ENCODE results near the gene PHIP.

Gene PHIP

GRCh38 chr6:79070206-79070825, 7.7 kb downstream of the PHIP start:
- H3K4me3 ChIP-seq (ENCODE audit: low read length), result no peak overlapping the region
- DNase-seq (ENCODE audit: low read depth), result no peak
- no peak for TF ChIP-seq CTCF (conservative IDR thresholded peaks at IDR 0.05; ENCODE audit: low read length)

GRCh38 chr6:79066828-79067227, 11.2 kb downstream of the PHIP start:
- TF ChIP-seq CTCF (conservative IDR thresholded peaks at IDR 0.05; ENCODE audit: low read length), result no peak
- no peak overlapping the region for H3K4me3 ChIP-seq (ENCODE audit: low read length)
- no peak for DNase-seq (ENCODE audit: low read depth)

- H3K4me3 ChIP-seq (ENCODE audit: low read length), result no peak overlapping the region
- no peak for TF ChIP-seq CTCF (conservative IDR thresholded peaks at IDR 0.05; ENCODE audit: low read length)
- DNase-seq (ENCODE audit: low read depth), result no peak
Measured at GRCh38 chr6:79066330-79066729, 11.7 kb downstream of the PHIP start.

- TF ChIP-seq CTCF (conservative IDR thresholded peaks at IDR 0.05; ENCODE audit: low read length), result no peak
- no peak for DNase-seq (ENCODE audit: low read depth)
- no peak overlapping the region for H3K4me3 ChIP-seq (ENCODE audit: low read length)
Measured at GRCh38 chr6:79065232-79065631, 12.8 kb downstream of the PHIP start.

- H3K4me3 ChIP-seq (ENCODE audit: low read length), result no peak overlapping the region
- no peak for TF ChIP-seq CTCF (conservative IDR thresholded peaks at IDR 0.05; ENCODE audit: low read length)
- no peak for DNase-seq (ENCODE audit: low read depth)
Measured at GRCh38 chr6:79064635-79065034, 13.4 kb downstream of the PHIP start.

GRCh38 chr6:79062708-79063107, 15.3 kb downstream of the PHIP start:
- H3K4me3 ChIP-seq (ENCODE audit: low read length), result no peak overlapping the region
- no peak for DNase-seq (ENCODE audit: low read depth)
- no peak for TF ChIP-seq CTCF (conservative IDR thresholded peaks at IDR 0.05; ENCODE audit: low read length)

GRCh38 chr6:79057746-79058145, 20.3 kb downstream of the PHIP start:
- DNase-seq (ENCODE audit: low read depth), result no peak
- H3K4me3 ChIP-seq (ENCODE audit: low read length), result no peak overlapping the region
- TF ChIP-seq CTCF (conservative IDR thresholded peaks at IDR 0.05; ENCODE audit: low read length), result no peak

All from AG10803 (cell line).